Suprapubic skin (tissue), 4 donors: ENCODE data around the gene CIBAR2. TPM values are rescaled to one million over a fixed set of nuclear protein-coding genes. Genes with fewer than 3 reads are reported as not detected.
"Not testable (repeated sequence)": the region's sequence is repeated elsewhere in the genome, so short reads cannot be mapped to it uniquely, and the experiment has no call there.

ENCODE experiments used
- DNase-seq, 2 donors: peaks; one replicate each; pipeline ENCODE4 v3.0.0-alpha.2; 2019; ENCODE audit warnings: low spot score in 2 of 2
- H3K27ac ChIP-seq: fragments of 200-600 bp; sonication (generic); one replicate; pipeline ENCODE4 v1.5.1; 2019
- H3K27me3 ChIP-seq: fragments of 200-600 bp; sonication (generic); one replicate; pipeline ENCODE4 v1.5.1; 2019
- H3K36me3 ChIP-seq: fragments of 200-600 bp; sonication (generic); one replicate; pipeline ENCODE4 v1.5.1; 2019
- H3K4me1 ChIP-seq: fragments of 200-600 bp; sonication (generic); one replicate; pipeline ENCODE4 v1.5.1; 2019
- H3K4me3 ChIP-seq: fragments of 200-600 bp; sonication (generic); one replicate; pipeline ENCODE4 v1.5.1; 2019; ENCODE audit warnings: mild to moderate bottlenecking
- H3K9me3 ChIP-seq: fragments of 200-600 bp; sonication (generic); one replicate; pipeline ENCODE4 v1.5.1; 2019
- CTCF ChIP-seq, 2 donors: fragments of 200-600 bp in 1 of 2; fragments of 450-650 bp in 1 of 2; sonication (generic) in 1 of 2; IDR thresholded peaks; one replicate each; pipeline ENCODE4 v1.5.1; 2016 to 2019; ENCODE audit warnings: antibody characterized with exemption in 2 of 2, mild to moderate bottlenecking in 1 of 2, moderate library complexity in 1 of 2
- EP300 ChIP-seq: sonication (generic); formaldehyde crosslinking; IDR thresholded peaks from one replicate; pipeline ENCODE4 v1.6.1; 2017; ENCODE audit warnings: antibody characterized with exemption
- POLR2A ChIP-seq, 2 donors: fragments of 450-650 bp; IDR thresholded peaks; one replicate each; pipeline ENCODE4 v1.6.1; 2017; ENCODE audit warnings: antibody characterized with exemption in 2 of 2, mild to moderate bottlenecking in 2 of 2, moderate library complexity in 2 of 2
- POLR2AphosphoS5 ChIP-seq, 3 donors: sonication (generic); formaldehyde crosslinking; IDR thresholded peaks; one replicate each; pipeline ENCODE4 v1.6.1; 2017; ENCODE audit warnings: antibody characterized with exemption in 3 of 3
- WGBS: methylation state at CpG from one replicate; pipeline ENCODE4 v1.1.5; 2018; 5-methylcytosine and 5-hydroxymethylcytosine counted together
- total RNA-seq, 4 donors: library from RNA; depleted of rRNA; stranded (reverse); fragments of >200 nt; gene quantifications; one replicate each; pipeline ENCODE4 v1.1.0, GENCODE V29; 2016

Gene CIBAR2
- total RNA-seq, 4 donors from 2014 or later, result not detected

DNA sequence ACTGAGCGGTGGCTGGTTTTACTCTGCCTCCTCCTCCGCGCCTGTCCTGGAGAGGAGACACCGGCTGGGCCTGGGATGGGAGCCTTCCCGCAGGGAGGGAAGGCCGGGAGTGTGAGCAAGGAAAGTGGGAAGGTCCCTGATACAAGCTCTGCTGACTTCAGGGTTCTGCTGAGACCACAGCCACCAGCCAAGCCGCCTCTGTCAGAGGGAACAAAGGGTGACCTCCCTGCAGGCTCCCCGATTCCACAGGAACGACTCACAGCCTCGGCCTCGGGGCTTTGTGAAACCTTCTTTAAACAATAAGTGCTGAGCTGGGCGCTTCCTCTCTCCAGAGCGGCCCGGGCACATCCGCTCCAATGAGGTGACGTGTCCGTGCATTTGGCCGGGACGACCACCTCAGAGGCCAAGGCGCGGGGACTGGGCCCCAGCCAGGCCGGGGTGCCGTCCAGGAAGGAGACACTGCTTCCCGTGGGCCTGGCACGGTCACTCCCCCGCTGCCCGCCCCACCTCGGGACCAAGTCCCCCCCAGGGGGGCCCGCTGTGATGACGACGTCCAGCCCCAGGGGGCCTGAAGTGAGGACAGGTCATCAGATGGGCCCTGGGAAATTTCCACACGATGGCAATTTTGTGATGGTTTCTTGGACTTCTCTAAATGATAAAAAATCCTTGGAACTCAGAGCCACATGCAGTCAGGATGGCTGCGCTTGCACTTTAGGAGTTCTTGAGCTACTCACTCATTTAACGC is 11.8 kb upstream of the CIBAR2 start:
- DNase-seq, result peak; percentile 82 to 90
- Histone ChIP-seq H3K4me1 (peaks cover 32% of the 10 kb centered on the region), H3K4me3 (no peak overlapping the region), H3K9me3 (no peaks in the 10 kb centered on the region), H3K36me3 (no peaks in the 10 kb centered on the region), H3K27me3 (no peaks in the 10 kb centered on the region), H3K27ac (peak overlapping the region; percentile 78)
- TF ChIP-seq POLR2AphosphoS5 (IDR thresholded peaks at IDR 0.05), result peak in 1 of 3 donors; percentile 32
- no peak for TF ChIP-seq CTCF (IDR thresholded peaks at IDR 0.05)
- no peak for TF ChIP-seq EP300
- no peak for TF ChIP-seq POLR2A (IDR thresholded peaks at IDR 0.05)
- WGBS, result 79% methylated on average over 8 of the region's 34 CpGs

DNA sequence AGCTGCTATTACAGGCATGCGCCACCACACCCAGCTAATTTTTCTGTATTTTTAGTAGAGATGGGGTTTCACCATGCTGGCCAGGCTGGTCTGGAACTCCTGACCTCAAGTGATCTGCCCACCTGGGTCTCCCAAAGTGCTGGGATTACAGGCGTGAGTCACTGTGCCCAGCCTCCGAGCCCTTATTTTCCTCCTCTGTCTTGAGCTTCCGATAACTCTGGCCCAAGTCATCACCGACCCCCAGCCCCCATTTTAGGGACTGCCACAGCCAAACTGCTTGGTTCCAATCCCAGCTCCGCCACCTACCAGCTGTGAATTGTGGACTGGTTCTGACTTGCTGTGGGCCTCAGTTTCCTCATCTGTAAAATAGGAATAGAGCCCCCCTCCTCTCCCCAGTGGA is 11.2 kb upstream of the CIBAR2 start:
- not testable (repeated sequence) for DNase-seq, H3K27me3 ChIP-seq, H3K36me3 ChIP-seq, H3K9me3 ChIP-seq, H3K4me3 ChIP-seq
- Histone ChIP-seq H3K4me1 (peaks cover 30% of the 10 kb centered on the region), H3K27ac (peak overlapping the region; percentile 78)
- WGBS, result 86% methylated on average over 6 of the region's 6 CpGs

DNA sequence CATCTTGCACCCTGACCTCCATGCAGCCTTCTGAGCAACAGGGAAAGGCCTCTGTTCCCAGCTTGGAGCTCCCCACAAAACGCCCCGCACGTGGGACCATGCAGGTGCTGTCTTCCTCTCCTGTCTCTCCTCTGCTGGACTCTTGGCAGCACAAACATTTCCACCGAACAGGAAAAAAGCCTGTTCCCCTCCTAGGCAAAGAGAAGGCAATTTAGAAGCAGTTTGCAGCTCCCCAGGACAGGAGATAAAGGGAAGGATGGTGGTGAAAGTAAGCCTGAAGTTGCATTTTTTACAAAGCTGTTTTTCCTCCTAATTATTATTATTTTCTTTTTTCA is 7.7 kb upstream of the CIBAR2 start:
- H3K4me3 ChIP-seq, result no peak overlapping the region
- peaks cover 13% of the 10 kb centered on the region for H3K4me1 ChIP-seq
- H3K27me3 ChIP-seq, result no peaks in the 10 kb centered on the region
- no peaks in the 10 kb centered on the region for H3K9me3 ChIP-seq
- 82% methylated on average over 4 of the region's 4 CpGs for WGBS
- TF ChIP-seq POLR2AphosphoS5 (IDR thresholded peaks at IDR 0.05) (no peak), EP300 (no peak), POLR2A (IDR thresholded peaks at IDR 0.05) (no peak), CTCF (IDR thresholded peaks at IDR 0.05) (no peak)
- no peak overlapping the region for H3K27ac ChIP-seq
- no peak for DNase-seq
- no peaks in the 10 kb centered on the region for H3K36me3 ChIP-seq

DNA sequence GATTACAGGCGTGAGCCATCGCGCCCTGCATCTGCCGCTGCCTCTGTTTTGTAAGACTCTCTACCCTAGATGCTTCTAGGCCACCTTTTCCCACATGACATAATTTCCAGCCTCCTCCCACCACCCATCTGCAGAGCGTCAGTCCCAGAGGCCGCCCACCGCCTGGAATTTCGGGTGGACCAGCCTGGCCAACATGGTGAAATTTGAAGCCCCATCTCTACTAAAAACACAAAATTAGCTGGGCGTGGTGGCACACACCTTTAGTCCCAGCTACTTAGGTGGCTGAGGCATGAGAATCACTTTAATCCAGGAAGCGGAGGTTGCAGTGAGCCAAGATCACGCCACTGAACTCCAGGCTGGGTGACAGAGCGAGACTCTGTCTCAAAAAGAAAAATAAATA is 5.1 kb upstream of the CIBAR2 start:
- no peaks in the 10 kb centered on the region for H3K36me3 ChIP-seq
- H3K4me3 ChIP-seq, result no peak overlapping the region
- WGBS, result 90% methylated on average over 12 of the region's 12 CpGs
- peaks cover 10% of the 10 kb centered on the region for H3K4me1 ChIP-seq
- H3K27ac ChIP-seq, result no peak overlapping the region
- H3K9me3 ChIP-seq, result no peaks in the 10 kb centered on the region
- no peak for DNase-seq
- no peaks in the 10 kb centered on the region for H3K27me3 ChIP-seq
- TF ChIP-seq EP300 (no peak), POLR2AphosphoS5 (IDR thresholded peaks at IDR 0.05) (no peak), CTCF (IDR thresholded peaks at IDR 0.05) (no peak), POLR2A (IDR thresholded peaks at IDR 0.05) (no peak)

GRCh38 chr16:85114909-85115567 is 2.8 kb upstream of the CIBAR2 start:
- 15% methylated on average over 14 of the region's 20 CpGs for WGBS
- peak; percentile 88 to 91 for DNase-seq
- no peak overlapping the region for H3K4me3 ChIP-seq
- H3K27ac ChIP-seq, result no peak overlapping the region
- no peaks in the 10 kb centered on the region for H3K9me3 ChIP-seq
- no peaks in the 10 kb centered on the region for H3K36me3 ChIP-seq
- TF ChIP-seq POLR2AphosphoS5 (IDR thresholded peaks at IDR 0.05) (peak in 2 of 3 donors; percentile 30 to 35), CTCF (IDR thresholded peaks at IDR 0.05) (peak; percentile 92), POLR2A (IDR thresholded peaks at IDR 0.05) (no peak)
- peaks cover 10% of the 10 kb centered on the region for H3K4me1 ChIP-seq
- H3K27me3 ChIP-seq, result no peaks in the 10 kb centered on the region
